HG03135 (cell line): Measurements from ENCODE around the gene HAPLN2.

Experiments used
- ATAC-seq: cut with Tn5 transposase; IDR thresholded peaks from one replicate; pipeline ENCODE4 v1.9.1; 2021; ENCODE audit warnings: mild to moderate bottlenecking, moderate library complexity; ENCODE audit not compliant: unreplicated experiment

HAPLN2 gene

GRCh38 chr1:156659988-156660751, 41.0 kb downstream of the HAPLN2 start:
- peak; percentile 61 for ATAC-seq

DNA sequence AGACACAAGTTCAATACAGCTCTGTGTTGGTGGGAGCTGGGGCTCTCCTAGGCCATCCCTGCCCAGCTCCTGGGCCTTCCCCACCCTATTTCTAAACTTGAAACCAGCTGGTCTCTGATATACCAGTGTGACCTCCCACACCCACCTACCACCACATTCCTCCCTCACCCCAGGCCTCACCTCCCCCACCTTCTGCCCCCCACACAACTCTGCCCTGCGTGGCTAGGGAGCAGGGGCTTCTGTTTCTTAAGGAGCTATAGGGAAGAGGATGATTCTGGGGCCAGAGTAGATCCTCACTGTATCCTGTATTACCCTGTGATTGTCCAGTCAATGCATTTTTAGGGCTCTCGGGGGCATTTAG, 41.5 kb downstream of the HAPLN2 start:
- ATAC-seq: no peak

GRCh38 chr1:156662005-156662799, 43.0 kb downstream of the HAPLN2 start:
- no peak for ATAC-seq

DNA sequence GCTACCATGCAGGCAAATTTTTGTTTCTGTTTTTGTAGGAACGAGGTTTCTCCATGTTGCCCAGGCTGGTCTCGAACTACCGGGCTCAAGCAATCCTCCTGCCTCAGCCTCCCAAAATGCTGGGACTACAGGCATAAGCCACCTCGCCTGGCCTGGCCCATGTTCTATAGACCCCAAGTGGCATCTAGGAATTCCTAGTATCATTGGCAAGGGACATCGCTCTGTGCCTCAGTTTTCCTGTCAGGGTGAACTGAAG, 43.5 kb downstream of the HAPLN2 start:
- ATAC-seq: no peak

GRCh38 chr1:156663178-156663577, 44.0 kb downstream of the HAPLN2 start:
- no peak for ATAC-seq

DNA sequence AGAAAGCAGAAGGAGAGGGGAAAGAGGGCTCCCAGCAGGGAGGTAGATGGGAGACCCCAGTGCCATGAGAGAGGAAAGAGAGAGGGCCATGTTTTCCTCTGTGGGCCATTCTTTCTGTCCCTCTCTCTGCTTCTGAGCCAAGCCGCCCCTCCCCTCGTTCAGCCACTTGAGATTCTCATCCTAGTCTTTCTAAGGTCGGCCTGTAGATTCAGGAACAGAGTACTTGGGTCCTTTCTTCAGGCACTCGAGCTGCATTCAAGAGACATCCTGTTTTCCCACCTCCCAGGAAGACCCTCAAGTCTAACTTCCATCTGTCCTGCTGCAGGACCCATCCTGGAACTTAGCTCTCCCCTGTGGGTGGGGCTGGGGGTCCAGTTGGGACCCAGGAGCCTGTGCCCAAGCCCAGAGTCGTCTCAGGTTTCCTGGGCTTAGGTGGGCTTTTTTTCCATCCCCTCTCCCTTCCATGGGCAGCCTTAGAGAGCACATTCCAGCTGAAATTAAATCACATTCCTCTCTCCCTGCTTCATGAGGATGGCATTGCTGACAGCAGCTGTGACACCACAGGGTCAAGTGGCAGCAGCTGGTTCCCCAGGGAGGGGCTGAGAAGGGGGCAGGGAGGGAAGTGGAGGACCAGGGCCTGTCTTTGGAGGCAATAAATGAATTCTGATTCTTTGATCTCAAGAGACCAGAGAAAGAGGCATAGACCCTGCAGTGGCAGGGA, 45.0 kb downstream of the HAPLN2 start:
- ATAC-seq: no peak

GRCh38 chr1:156664767-156665411, 45.7 kb downstream of the HAPLN2 start:
- no peak for ATAC-seq

- ATAC-seq: no peak
These were observed 46.3 kb downstream of the HAPLN2 start for GRCh38 chr1:156665539-156665938.

GRCh38 chr1:156666862-156667609, 47.8 kb downstream of the HAPLN2 start:
- ATAC-seq: no peak

DNA sequence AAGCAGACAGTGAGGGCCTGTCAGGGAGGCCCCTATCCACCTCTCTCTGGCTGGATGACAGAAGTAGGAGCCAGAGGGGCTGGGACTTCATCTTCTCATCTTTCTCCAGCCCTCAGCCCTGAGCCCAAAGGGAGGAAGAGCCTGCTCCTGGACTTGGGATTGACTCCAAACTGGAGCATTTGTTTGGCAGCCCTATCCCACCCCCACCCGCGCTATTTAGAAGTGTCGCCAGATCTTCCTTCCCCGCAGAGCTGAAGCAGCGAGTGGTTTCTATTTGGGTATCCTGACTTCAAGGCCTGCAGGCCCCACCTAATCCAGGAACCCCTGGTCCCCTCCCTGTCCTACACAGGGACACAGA, 48.4 kb downstream of the HAPLN2 start:
- no peak for ATAC-seq

GRCh38 chr1:156667968-156668709, 48.9 kb downstream of the HAPLN2 start:
- no peak for ATAC-seq

GRCh38 chr1:156668801-156669637, 49.8 kb downstream of the HAPLN2 start:
- ATAC-seq: no peak

DNA sequence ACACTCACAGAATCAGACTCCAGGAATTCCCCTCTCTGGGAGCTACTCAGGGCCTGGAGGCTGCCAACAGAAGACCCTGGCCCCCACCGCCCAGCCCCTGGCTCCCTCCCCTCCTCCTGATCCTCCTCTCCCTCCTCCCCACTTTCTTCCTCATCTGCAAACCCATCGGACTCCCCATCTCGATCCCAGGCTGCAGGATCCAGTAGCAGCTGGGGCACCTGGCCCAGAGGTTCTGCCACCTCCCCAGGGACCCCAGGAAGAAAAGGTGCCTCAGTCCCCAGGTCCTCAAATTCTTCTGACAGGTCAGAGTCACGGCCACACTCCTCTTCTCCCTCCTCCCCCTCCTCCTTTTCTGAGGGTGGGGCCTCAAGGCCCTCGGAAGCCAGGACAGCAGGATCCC, 50.6 kb downstream of the HAPLN2 start:
- no peak for ATAC-seq

- no peak for ATAC-seq
These were observed 51.1 kb downstream of the HAPLN2 start for GRCh38 chr1:156670359-156670758.

DNA sequence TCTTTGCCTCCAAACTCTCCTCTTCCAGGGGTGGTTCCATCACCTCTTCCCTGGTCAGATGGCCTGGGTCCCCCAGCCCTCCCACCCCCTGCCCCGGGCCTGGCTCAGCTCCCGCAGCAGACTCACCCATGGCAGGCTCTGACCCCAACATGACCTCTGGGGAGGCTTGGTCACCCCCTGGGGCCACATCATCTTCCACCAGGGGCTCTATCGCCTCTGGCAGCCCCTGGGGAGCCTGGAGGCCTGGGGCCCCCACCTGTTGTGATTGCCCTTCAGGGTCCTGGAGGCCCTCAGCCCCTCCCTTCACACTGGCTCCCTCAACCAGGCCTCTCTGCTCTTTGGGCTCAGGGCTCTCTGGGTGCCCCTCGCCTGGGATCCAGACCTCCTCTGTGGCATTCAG, 51.6 kb downstream of the HAPLN2 start:
- no peak for ATAC-seq

GRCh38 chr1:156671804-156672203, 52.6 kb downstream of the HAPLN2 start:
- ATAC-seq: no peak

GRCh38 chr1:156673387-156674121, 54.3 kb downstream of the HAPLN2 start:
- ATAC-seq: no peak
